IMR-90 (cell line): ENCODE data around the gene IFT43. TPM values are rescaled to one million over a fixed set of nuclear protein-coding genes. Genes with fewer than 3 reads are reported as not detected.

Source experiments
- ATAC-seq: fragments of 200-7000 bp; cut with Tn5 transposase; 2 replicates; pipeline ENCODE4 v1.9.1; 2020; ENCODE audit warnings: low read depth, mild to moderate bottlenecking, moderate library complexity
- BruUV-seq: library from RNA; stranded (reverse); fragments of 400-500 nt; replicated peaks from 2 replicates; lab custom pipeline; 2021; lab: Mats Ljungman, UMichigan
- CTCF ChIA-PET: fragments of 300-600 bp; formaldehyde crosslinking; extraction: SDS; loops from one replicate; lab custom pipeline; 2021; ENCODE audit warnings: antibody characterized with exemption; lab: Yijun Ruan, JAX
- POLR2A ChIA-PET: fragments of 300-600 bp; sonication (Branson Sonifier 250); formaldehyde crosslinking; loops from one replicate; lab custom pipeline; 2022; ENCODE audit warnings: antibody characterized with exemption; ENCODE audit not compliant: unreplicated experiment; lab: Charles Lee
- DNase-seq: peaks from one replicate; pipeline ENCODE4 v3.0.0; 2013
- H2AFZ ChIP-seq: replicated peaks from 2 replicates; pipeline ENCODE3; 2013; ENCODE audit warnings: low read length, mild to moderate bottlenecking; ENCODE audit not compliant: poor library complexity
- H2AK5ac ChIP-seq: 2 replicates; pipeline ENCODE4 v1.6.1; 2013; ENCODE audit warnings: low read depth, low read length, inconsistent platforms
- H2AK9ac ChIP-seq: replicated peaks from 2 replicates; pipeline ENCODE3; 2013; ENCODE audit warnings: mild to moderate bottlenecking, low read depth, low read length, moderate library complexity; ENCODE audit not compliant: poor library complexity
- H2BK120ac ChIP-seq: 2 replicates; pipeline ENCODE4 v1.6.1; 2013; ENCODE audit warnings: low read depth, low read length, inconsistent platforms
- H2BK15ac ChIP-seq: 3 replicates; pipeline ENCODE4 v1.6.1; 2013; ENCODE audit warnings: low read depth, low read length, inconsistent platforms
- H2BK20ac ChIP-seq: 2 replicates; pipeline ENCODE4 v1.6.1; 2013; ENCODE audit warnings: low read depth, mild to moderate bottlenecking, inconsistent platforms, low read length, moderate library complexity
- H2BK5ac ChIP-seq: 2 replicates; pipeline ENCODE4 v1.6.1; 2013; ENCODE audit warnings: mild to moderate bottlenecking, low read depth, low read length, inconsistent platforms; ENCODE audit not compliant: poor library complexity, severe bottlenecking
- H3K14ac ChIP-seq: replicated peaks from 2 replicates; pipeline ENCODE4 v1.6.1; 2013; ENCODE audit warnings: low read depth, low read length, inconsistent platforms
- H3K18ac ChIP-seq: 2 replicates; pipeline ENCODE4 v1.6.1; 2013; ENCODE audit warnings: low read depth, low read length, control low read depth
- H3K23ac ChIP-seq: 2 replicates; pipeline ENCODE4 v1.6.1; 2013; ENCODE audit warnings: low read depth, low read length, inconsistent platforms
- H3K27ac ChIP-seq: 2 replicates; pipeline ENCODE4 v1.5.1; 2013; ENCODE audit warnings: mild to moderate bottlenecking, control low read depth, low read length; ENCODE audit not compliant: insufficient read depth
- H3K27me3 ChIP-seq: 2 replicates; pipeline ENCODE4 v1.6.1; 2013; ENCODE audit warnings: low read length; ENCODE audit not compliant: control insufficient read depth, insufficient read depth
- H3K36me3 ChIP-seq: 2 replicates; pipeline ENCODE4 v1.6.1; 2013; ENCODE audit warnings: low read length, mixed read lengths; ENCODE audit not compliant: control insufficient read depth, insufficient read depth
- H3K4ac ChIP-seq: 2 replicates; pipeline ENCODE4 v1.6.1; 2013; ENCODE audit warnings: low read depth, low read length, inconsistent platforms
- H3K4me1 ChIP-seq: 2 replicates; pipeline ENCODE4 v1.6.1; 2013; ENCODE audit warnings: low read length, mixed read lengths; ENCODE audit not compliant: control insufficient read depth, insufficient read depth
- H3K4me2 ChIP-seq: 2 replicates; pipeline ENCODE4 v1.6.1; 2013; ENCODE audit warnings: low read depth, mild to moderate bottlenecking, control low read depth, low read length, moderate library complexity
- H3K4me3 ChIP-seq: 2 replicates; pipeline ENCODE4 v1.5.1; 2013; ENCODE audit warnings: low read depth, mild to moderate bottlenecking, control low read depth, low read length, moderate library complexity; ENCODE audit not compliant: insufficient read depth
- H3K56ac ChIP-seq: 2 replicates; pipeline ENCODE4 v1.6.1; 2013; ENCODE audit warnings: low read length, inconsistent platforms; ENCODE audit not compliant: insufficient read depth; ENCODE audit errors: extremely low read depth
- H3K79me1 ChIP-seq, 2 experiments: 2 replicates each; pipeline ENCODE4 v1.6.1; 2013; ENCODE audit warnings: low read length in 2 of 2, inconsistent platforms in 1 of 2, low read depth in 1 of 2
- H3K9ac ChIP-seq: 2 replicates; pipeline ENCODE4 v1.6.1; 2013; ENCODE audit warnings: low read depth, low read length, control low read depth
- H3K9me1 ChIP-seq: 2 replicates; pipeline ENCODE4 v1.6.1; 2013; ENCODE audit warnings: low read length, inconsistent platforms; ENCODE audit not compliant: insufficient read depth
- H3K9me3 ChIP-seq: 2 replicates; pipeline ENCODE4 v1.6.1; 2013; ENCODE audit warnings: low read length; ENCODE audit not compliant: control insufficient read depth, insufficient read depth
- H4K20me1 ChIP-seq: 2 replicates; pipeline ENCODE4 v1.6.1; 2013; ENCODE audit warnings: low read length, inconsistent platforms; ENCODE audit not compliant: insufficient read depth
- H4K5ac ChIP-seq: 2 replicates; pipeline ENCODE4 v1.6.1; 2013; ENCODE audit warnings: mild to moderate bottlenecking, low read depth, low read length, control low read depth
- H4K8ac ChIP-seq, 2 experiments: 2 replicates each; pipeline ENCODE4 v1.6.1; 2013; ENCODE audit warnings: low read depth in 2 of 2, low read length in 2 of 2, control low read depth in 1 of 2, inconsistent platforms in 1 of 2
- H4K91ac ChIP-seq: 2 replicates; pipeline ENCODE4 v1.6.1; 2013; ENCODE audit warnings: low read depth, low read length, inconsistent platforms; ENCODE audit not compliant: insufficient read depth
- CEBPB ChIP-seq: IDR thresholded peaks from 2 replicates; pipeline ENCODE4 v1.6.1; 2012; ENCODE audit warnings: low read depth, low read length, improper control_type of control experiment
- CHD1 ChIP-seq: IDR thresholded peaks from 2 replicates; pipeline ENCODE4 v1.6.1; 2012; ENCODE audit warnings: low read depth, low read length, improper control_type of control experiment
- FOS ChIP-seq: fragments of 150-350 bp; IDR thresholded peaks from 2 replicates; pipeline ENCODE4 v1.6.1; 2016; ENCODE audit warnings: low read depth, low read length
- MAZ ChIP-seq: IDR thresholded peaks from 2 replicates; pipeline ENCODE4 v1.6.1; 2012; ENCODE audit warnings: low read depth, mild to moderate bottlenecking, low read length, improper control_type of control experiment, moderate library complexity, borderline replicate concordance
- MXI1 ChIP-seq: IDR thresholded peaks from 2 replicates; pipeline ENCODE4 v1.6.1; 2012; ENCODE audit warnings: low read depth, mild to moderate bottlenecking, low read length, moderate library complexity, borderline replicate concordance
- NFE2L2 ChIP-seq: fragments of 150-350 bp; IDR thresholded peaks from 2 replicates; pipeline ENCODE4 v1.6.1; 2016; ENCODE audit warnings: low read depth, mild to moderate bottlenecking, low read length
- POLR2A ChIP-seq: IDR thresholded peaks from 2 replicates; pipeline ENCODE4 v1.6.1; 2012; ENCODE audit warnings: mild to moderate bottlenecking, low read depth, low read length
- RAD21 ChIP-seq: IDR thresholded peaks from 2 replicates; pipeline ENCODE4 v1.6.1; 2012; ENCODE audit warnings: low read length, improper control_type of control experiment
- RFX5 ChIP-seq: IDR thresholded peaks from 2 replicates; pipeline ENCODE4 v1.8.0; 2012; ENCODE audit warnings: low read depth, mild to moderate bottlenecking, low read length, moderate library complexity
- SMC3 ChIP-seq: fragments of 150-350 bp; IDR thresholded peaks from 2 replicates; pipeline ENCODE4 v1.6.1; 2016; ENCODE audit warnings: low read depth, mild to moderate bottlenecking, antibody characterized with exemption, low read length, moderate library complexity
- WGBS, 2 experiments: methylation state at CpG; one replicate each; pipeline versions ENCODE4 v1.1.5 to v1.1.7; 2013; ENCODE audit warnings: missing lambda C conversion rate in 2 of 2; ENCODE audit not compliant: insufficient read length in 1 of 2; ENCODE audit errors: extremely low coverage in 2 of 2; 5-methylcytosine and 5-hydroxymethylcytosine counted together
- dilution Hi-C: fragments of 300-500 bp; cut with HindIII; formaldehyde crosslinking; loops from one replicate; pipeline ENCODE4 v1.14.3; 2018; ENCODE audit warnings: low sequenced_read_pairs; ENCODE audit not compliant: unreplicated experiment
- in situ Hi-C: fragments of 300-500 bp; cut with MboI; formaldehyde crosslinking; loops from 3 replicates; pipeline ENCODE4 v1.14.3; 2019; ENCODE audit warnings: low sequenced_read_pairs, inconsistent platforms, mixed read lengths
- intact Hi-C: fragments of 100-400 bp; cut with micrococcal nuclease; formaldehyde crosslinking; loops from 2 replicates; pipeline ENCODE4 v1.10.0; 2022
- polyA plus RNA-seq, 3 experiments: library from polyadenylated mRNA; depleted of rRNA; stranded (reverse); fragments of >200 nt; gene quantifications; 2 replicates each; pipeline ENCODE4 v1.2.3, GENCODE V29; 2012; ENCODE audit warnings: low replicate concordance in 1 of 3
- total RNA-seq: library from RNA; depleted of rRNA; stranded (reverse); fragments of >200 nt; gene quantifications from 2 replicates; pipeline ENCODE4 v1.2.3, GENCODE V29; 2012
- TF ChIP-seq, protein P1 (sequence below): fragments of 150-350 bp; IDR thresholded peaks from 2 replicates; pipeline ENCODE4 v1.6.1; 2017; ENCODE audit warnings: mild to moderate bottlenecking, antibody characterized with exemption, low read length, low read depth
- TF ChIP-seq, protein P2 (sequence below): fragments of 150-350 bp; IDR thresholded peaks from 2 replicates; pipeline ENCODE4 v1.6.1; 2016; ENCODE audit warnings: low read depth, mild to moderate bottlenecking, low read length, moderate library complexity, borderline replicate concordance
- TF ChIP-seq, protein P3 (sequence below): conservative IDR thresholded peaks from 2 replicates; pipeline ENCODE4 v1.5.1; 2012; ENCODE audit warnings: mild to moderate bottlenecking, low read depth, low read length, improper control_type of control experiment

The IFT43 gene
- total and polyA plus RNA-seq, 2 of the 4 experiments (the other 2 are of a cell fraction) = 41.4 to 43.2 TPM

DNA sequence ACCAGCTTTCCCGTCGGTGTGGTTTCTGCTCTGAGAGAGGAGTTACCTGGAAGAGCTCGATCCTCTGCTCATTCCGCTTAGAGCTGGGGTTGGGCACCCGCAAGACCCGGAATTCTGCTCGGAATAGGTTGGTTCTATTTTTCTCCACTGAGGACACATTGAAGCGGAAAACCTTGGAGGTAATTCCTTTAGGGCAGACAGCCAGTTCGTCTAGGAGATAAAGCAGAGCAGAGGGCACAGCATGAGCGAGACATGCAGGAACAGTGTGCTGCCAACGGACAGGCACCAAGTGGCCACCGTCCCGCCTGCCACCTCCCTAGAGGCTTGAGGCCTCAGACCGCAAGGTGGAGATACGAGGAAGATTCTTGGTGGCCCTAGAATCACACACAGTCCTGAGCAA, 14.1 kb upstream of the IFT43 start:
- H3K27me3 ChIP-seq = no peaks in the 10 kb centered on the region; the same call in 1 of the 2 replicates
- no peaks in the 10 kb centered on the region for H4K20me1 ChIP-seq
- ChIA-PET CTCF (no interaction called here), POLR2A (no interaction called here)
- H4K5ac ChIP-seq = no peak overlapping the region
- in situ Hi-C loops = no loop called here
- WGBS, 2 experiments = 100% methylated on average over 8 of the region's 15 CpGs; no CpG with 5 or more reads in 1 of the 2 experiments
- H3K56ac ChIP-seq = no peak overlapping the region
- H2BK120ac ChIP-seq = no peak overlapping the region
- intact Hi-C loops = no loop called here
- no peaks in the 10 kb centered on the region for H3K9me1 ChIP-seq
- H3K9ac ChIP-seq = no peak overlapping the region
- H3K36me3 ChIP-seq = no peaks in the 10 kb centered on the region
- H3K18ac ChIP-seq = no peak overlapping the region
- H4K8ac ChIP-seq = no peak overlapping the region
- no peak overlapping the region for H4K91ac ChIP-seq
- H3K4ac ChIP-seq = no peak overlapping the region
- TF ChIP-seq RAD21 (no peak), RFX5 (no peak), MXI1 (no peak), SMC3 (no peak), MAZ (no peak), POLR2A (no peak), FOS (no peak), CEBPB (no peak), NFE2L2 (no peak), CHD1 (no peak)
- TF ChIP-seq, protein P1, sequence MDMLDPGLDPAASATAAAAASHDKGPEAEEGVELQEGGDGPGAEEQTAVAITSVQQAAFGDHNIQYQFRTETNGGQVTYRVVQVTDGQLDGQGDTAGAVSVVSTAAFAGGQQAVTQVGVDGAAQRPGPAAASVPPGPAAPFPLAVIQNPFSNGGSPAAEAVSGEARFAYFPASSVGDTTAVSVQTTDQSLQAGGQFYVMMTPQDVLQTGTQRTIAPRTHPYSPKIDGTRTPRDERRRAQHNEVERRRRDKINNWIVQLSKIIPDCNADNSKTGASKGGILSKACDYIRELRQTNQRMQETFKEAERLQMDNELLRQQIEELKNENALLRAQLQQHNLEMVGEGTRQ = no peak
- TF ChIP-seq, protein P2, sequence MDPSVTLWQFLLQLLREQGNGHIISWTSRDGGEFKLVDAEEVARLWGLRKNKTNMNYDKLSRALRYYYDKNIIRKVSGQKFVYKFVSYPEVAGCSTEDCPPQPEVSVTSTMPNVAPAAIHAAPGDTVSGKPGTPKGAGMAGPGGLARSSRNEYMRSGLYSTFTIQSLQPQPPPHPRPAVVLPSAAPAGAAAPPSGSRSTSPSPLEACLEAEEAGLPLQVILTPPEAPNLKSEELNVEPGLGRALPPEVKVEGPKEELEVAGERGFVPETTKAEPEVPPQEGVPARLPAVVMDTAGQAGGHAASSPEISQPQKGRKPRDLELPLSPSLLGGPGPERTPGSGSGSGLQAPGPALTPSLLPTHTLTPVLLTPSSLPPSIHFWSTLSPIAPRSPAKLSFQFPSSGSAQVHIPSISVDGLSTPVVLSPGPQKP = no peak
- TF ChIP-seq, protein P3, sequence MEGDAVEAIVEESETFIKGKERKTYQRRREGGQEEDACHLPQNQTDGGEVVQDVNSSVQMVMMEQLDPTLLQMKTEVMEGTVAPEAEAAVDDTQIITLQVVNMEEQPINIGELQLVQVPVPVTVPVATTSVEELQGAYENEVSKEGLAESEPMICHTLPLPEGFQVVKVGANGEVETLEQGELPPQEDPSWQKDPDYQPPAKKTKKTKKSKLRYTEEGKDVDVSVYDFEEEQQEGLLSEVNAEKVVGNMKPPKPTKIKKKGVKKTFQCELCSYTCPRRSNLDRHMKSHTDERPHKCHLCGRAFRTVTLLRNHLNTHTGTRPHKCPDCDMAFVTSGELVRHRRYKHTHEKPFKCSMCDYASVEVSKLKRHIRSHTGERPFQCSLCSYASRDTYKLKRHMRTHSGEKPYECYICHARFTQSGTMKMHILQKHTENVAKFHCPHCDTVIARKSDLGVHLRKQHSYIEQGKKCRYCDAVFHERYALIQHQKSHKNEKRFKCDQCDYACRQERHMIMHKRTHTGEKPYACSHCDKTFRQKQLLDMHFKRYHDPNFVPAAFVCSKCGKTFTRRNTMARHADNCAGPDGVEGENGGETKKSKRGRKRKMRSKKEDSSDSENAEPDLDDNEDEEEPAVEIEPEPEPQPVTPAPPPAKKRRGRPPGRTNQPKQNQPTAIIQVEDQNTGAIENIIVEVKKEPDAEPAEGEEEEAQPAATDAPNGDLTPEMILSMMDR = no peak
- H2BK20ac ChIP-seq = no peak overlapping the region
- H2AK5ac ChIP-seq = no peak overlapping the region
- no peak for DNase-seq
- H3K79me1 ChIP-seq = no peaks in the 10 kb centered on the region
- no peak overlapping the region for H3K4me3 ChIP-seq
- H3K9me3 ChIP-seq = no peaks in the 10 kb centered on the region
- no peak overlapping the region for H2BK5ac ChIP-seq
- no TSS peak for BruUV-seq
- no peak overlapping the region for H2AFZ ChIP-seq
- no peak for ATAC-seq
- H3K14ac ChIP-seq = no peak overlapping the region
- dilution Hi-C loops = no loop called here
- no peak overlapping the region for H3K23ac ChIP-seq
- H2AK9ac ChIP-seq = no peak overlapping the region
- no peaks in the 10 kb centered on the region for H3K4me1 ChIP-seq
- H2BK15ac ChIP-seq = no peak overlapping the region
- H3K4me2 ChIP-seq = no peak overlapping the region
- no peak overlapping the region for H3K27ac ChIP-seq
